ENCODE results near the gene ASMTL.

ASMTL gene

DNA sequence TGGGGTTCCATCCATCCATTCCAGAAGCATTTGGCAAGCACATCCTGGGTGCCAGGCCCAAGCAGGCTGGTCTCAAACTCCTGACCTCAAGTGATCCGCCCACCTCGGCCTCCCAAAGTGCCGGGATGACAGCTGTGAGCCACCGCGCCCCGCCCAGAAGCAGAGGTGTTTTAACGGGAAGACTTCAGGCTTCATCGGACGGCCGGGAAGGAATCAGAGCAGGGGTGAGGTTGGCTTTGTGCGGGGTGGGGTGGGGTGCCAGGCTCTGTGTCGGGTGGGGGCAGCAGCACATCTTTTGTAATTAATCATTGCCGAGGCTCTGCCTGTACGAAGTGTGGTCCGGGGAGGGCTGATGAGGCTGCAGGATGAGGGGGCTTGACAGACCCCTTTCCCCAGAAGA, 55.7 kb downstream of the ASMTL start:
- no peak for TF ChIP-seq CTCF (IDR thresholded peaks at IDR 0.05; ENCODE audit: low read depth, low read length)
- no peak overlapping the region for H3K27ac ChIP-seq
- no peaks in the 10 kb centered on the region for H3K27me3 ChIP-seq (ENCODE audit: insufficient read depth, low read depth, severe bottlenecking)
- peaks cover 61% of the 10 kb centered on the region for H3K36me3 ChIP-seq
- no peak overlapping the region for H3K4me3 ChIP-seq (ENCODE audit: low read depth, low read length)
- DNase-seq: no peak
- no peaks in the 10 kb centered on the region for H3K9me3 ChIP-seq (ENCODE audit: severe bottlenecking)

DNA sequence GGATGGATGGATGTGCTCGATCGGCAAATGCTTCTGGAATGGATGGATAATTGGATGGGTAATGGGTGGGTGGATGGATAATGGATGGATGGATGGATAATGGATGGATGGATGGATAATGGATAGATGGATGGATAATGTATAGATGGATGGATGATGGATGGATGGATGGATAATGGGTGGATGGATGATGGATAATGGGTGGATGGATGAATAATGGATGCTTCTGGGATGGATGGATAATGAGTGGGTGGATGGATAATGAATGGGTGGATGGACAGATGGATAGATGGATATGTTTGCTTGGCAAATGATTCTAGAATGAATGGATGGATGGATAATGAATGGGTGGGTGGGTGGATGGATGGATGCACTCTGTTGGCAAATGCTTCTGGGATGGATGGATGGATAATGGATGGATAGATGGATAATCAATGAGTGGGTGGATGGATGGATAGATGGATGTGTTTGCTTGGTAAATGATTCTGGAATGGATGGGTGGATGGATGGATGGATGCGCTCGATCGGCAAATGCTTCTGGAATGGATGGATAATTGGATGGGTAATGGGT, 57.0 kb downstream of the ASMTL start:
- peaks cover 64% of the 10 kb centered on the region for H3K36me3 ChIP-seq

DNA sequence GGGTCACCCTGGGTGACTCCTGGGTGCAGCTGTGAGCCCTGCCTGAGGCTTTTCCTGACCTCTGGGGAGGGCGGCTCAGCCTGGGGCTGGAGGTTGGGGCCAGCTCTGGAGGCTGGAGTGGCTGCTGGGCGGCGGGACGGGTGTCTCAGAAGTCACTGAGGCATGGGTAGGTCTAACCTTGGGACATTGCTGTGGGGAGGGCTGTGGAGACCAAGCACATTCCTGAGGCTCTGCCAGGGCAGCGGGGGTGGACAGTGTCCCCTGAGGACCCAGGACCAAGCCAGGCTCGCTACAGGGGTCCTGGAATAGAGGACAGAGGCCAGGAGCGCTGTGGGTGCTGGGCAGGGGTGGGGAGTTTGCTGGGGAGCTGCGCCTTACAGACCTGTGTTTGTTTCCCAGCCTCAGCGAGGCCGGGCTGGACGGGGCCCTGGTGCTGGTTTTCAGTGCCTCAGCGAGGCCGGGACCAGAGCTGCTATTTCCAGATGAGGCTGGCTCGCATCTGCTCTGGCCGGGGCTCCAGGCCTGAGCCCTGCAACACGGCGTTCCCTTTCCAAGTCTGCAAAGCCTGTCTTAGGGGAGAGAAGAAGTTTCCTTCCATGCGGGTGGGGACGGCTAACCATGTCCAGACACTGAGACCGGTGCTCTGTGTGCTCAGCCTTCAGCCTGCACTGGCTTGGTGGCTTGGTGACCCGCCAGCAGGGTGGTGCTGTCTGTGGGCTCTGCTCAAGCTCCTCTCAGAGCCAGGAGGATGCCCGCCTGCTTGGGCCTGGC, 57.8 kb downstream of the ASMTL start:
- DNase-seq: no peak
- Histone ChIP-seq H3K27me3 (ENCODE audit: insufficient read depth, low read depth, severe bottlenecking) (no peaks in the 10 kb centered on the region), H3K4me3 (ENCODE audit: low read depth, low read length) (no peak overlapping the region; the same call in 1 of the 2 replicates), H3K27ac (peak overlapping the region; percentile 99), H3K9me3 (ENCODE audit: severe bottlenecking) (no peaks in the 10 kb centered on the region), H3K36me3 (peaks cover 62% of the 10 kb centered on the region)
- TF ChIP-seq CTCF (IDR thresholded peaks at IDR 0.05; ENCODE audit: low read depth, low read length): no peak

More for the DNA sequence above, 57.0 kb downstream of the ASMTL start:
- no peaks in the 10 kb centered on the region for H3K27me3 ChIP-seq (ENCODE audit: insufficient read depth, low read depth, severe bottlenecking)
- no peak overlapping the region for H3K4me3 ChIP-seq (ENCODE audit: low read depth, low read length)
- no peak for DNase-seq
- H3K27ac ChIP-seq: no peak overlapping the region
- no peak for TF ChIP-seq CTCF (IDR thresholded peaks at IDR 0.05; ENCODE audit: low read depth, low read length)
- no peaks in the 10 kb centered on the region for H3K9me3 ChIP-seq (ENCODE audit: severe bottlenecking)

DNA sequence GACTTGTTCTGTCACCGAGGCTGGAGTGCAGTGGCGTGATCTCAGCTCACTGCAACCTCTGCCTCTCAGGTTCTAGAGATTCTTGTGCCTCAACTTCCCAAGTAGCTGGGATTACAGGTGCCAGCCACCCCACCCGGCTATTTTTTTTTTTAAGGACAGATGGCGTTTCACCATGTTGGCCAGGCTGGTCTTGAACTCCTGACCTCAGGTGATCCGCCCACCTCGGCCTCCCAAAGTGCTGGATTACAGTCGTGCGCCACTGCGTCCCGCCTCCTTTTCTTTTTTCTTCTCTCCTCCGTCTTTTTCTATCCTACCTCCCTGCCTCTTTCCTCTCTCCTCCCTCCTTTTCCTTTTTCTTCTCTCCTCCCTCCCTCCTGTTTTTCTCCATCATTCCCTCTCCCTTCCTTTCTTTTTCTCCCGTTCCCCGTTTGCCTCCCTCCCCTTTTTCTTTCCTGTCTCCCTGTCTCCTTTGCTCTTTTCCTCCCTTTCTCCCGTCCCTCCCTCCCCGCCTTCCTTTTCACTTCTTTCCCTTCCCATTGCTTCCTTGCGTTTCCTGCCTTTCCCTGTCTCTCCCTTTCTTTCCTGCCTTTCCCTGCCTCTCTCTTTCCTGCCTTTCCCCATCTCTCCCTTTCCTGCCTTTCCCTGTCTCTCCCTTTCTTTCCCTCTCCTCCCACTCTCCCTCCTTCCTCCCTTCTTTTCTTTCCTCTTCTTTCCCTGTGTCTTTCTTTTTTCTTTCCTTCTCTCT, 58.7 kb downstream of the ASMTL start:
- no peaks in the 10 kb centered on the region for H3K27me3 ChIP-seq (ENCODE audit: insufficient read depth, low read depth, severe bottlenecking)
- DNase-seq: no peak
- no peaks in the 10 kb centered on the region for H3K9me3 ChIP-seq (ENCODE audit: severe bottlenecking)
- peak overlapping the region; percentile 99 for H3K27ac ChIP-seq
- peak overlapping the region; percentile 17 for H3K4me3 ChIP-seq (ENCODE audit: low read depth, low read length)
- H3K36me3 ChIP-seq: peaks cover 62% of the 10 kb centered on the region
- TF ChIP-seq CTCF (IDR thresholded peaks at IDR 0.05; ENCODE audit: low read depth, low read length): no peak

- no peak for TF ChIP-seq CTCF (IDR thresholded peaks at IDR 0.05; ENCODE audit: low read depth, low read length)
- H3K27ac ChIP-seq: peak overlapping the region; percentile 99
- H3K27me3 ChIP-seq (ENCODE audit: insufficient read depth, low read depth, severe bottlenecking): no peaks in the 10 kb centered on the region
- H3K36me3 ChIP-seq: peaks cover 64% of the 10 kb centered on the region
- peak; percentile 84 for DNase-seq
- peak overlapping the region; percentile 59 for H3K4me3 ChIP-seq (ENCODE audit: low read depth, low read length)
- H3K9me3 ChIP-seq (ENCODE audit: severe bottlenecking): no peaks in the 10 kb centered on the region
These were observed 60.2 kb downstream of the ASMTL start for GRCh38 chrX:1392376-1393068.

Measured in WERI-Rb-1 (cell line).